HEK293 (cell line): ENCODE data around the gene USP3.

ENCODE experiments used
- KLF1 ChIP-seq: fragments of 450-650 bp; formaldehyde crosslinking; IDR thresholded peaks from 2 replicates; pipeline ENCODE4 v1.5.1; 2016; ENCODE audit warnings: missing biosample characterization, missing genetic modification characterization
- ZEB2 ChIP-seq: fragments of 450-650 bp; formaldehyde crosslinking; IDR thresholded peaks from 2 replicates; pipeline ENCODE4 v1.5.1; 2016; ENCODE audit warnings: missing biosample characterization, missing genetic modification characterization
- ZNF121 ChIP-seq: fragments of 450-650 bp; formaldehyde crosslinking; IDR thresholded peaks from 2 replicates; pipeline ENCODE4 v1.5.1; 2016; ENCODE audit warnings: missing biosample characterization, missing genetic modification characterization
- ZNF211 ChIP-seq: fragments of 450-650 bp; formaldehyde crosslinking; IDR thresholded peaks from 2 replicates; pipeline ENCODE4 v1.5.1; 2016; ENCODE audit warnings: low read depth, missing biosample characterization, missing genetic modification characterization
- ZNF274 ChIP-seq, 2 experiments: fragments of 200-500 bp in 1 of 2; fragments of 450-650 bp in 1 of 2; sonication (Bioruptor generic) in 1 of 2; formaldehyde crosslinking in 1 of 2; IDR thresholded peaks; 2 replicates each; pipeline versions ENCODE4 v1.5.1 to v1.6.1; 2014 to 2016; ENCODE audit warnings: borderline replicate concordance in 1 of 2, inconsistent platforms in 1 of 2, low read length in 1 of 2, missing biosample characterization in 1 of 2, missing genetic modification characterization in 1 of 2
- ZNF37A ChIP-seq: fragments of 450-650 bp; IDR thresholded peaks from 2 replicates; pipeline ENCODE4 v1.5.1; 2018; ENCODE audit warnings: missing biosample characterization, missing genetic modification characterization
- ZNF629 ChIP-seq: fragments of 450-650 bp; formaldehyde crosslinking; IDR thresholded peaks from 2 replicates; pipeline ENCODE4 v1.5.1; 2017; ENCODE audit warnings: missing biosample characterization, missing genetic modification characterization
- TF ChIP-seq, protein P1 (sequence below): fragments of 450-650 bp; formaldehyde crosslinking; IDR thresholded peaks from 2 replicates; pipeline ENCODE4 v1.5.1; 2016; ENCODE audit warnings: missing biosample characterization, missing genetic modification characterization
- TF ChIP-seq, protein P2 (sequence below): fragments of 450-650 bp; formaldehyde crosslinking; IDR thresholded peaks from 2 replicates; pipeline ENCODE4 v1.5.1; 2016; ENCODE audit warnings: missing biosample characterization, missing genetic modification characterization
- TF ChIP-seq, protein P3 (sequence below): fragments of 450-650 bp; formaldehyde crosslinking; IDR thresholded peaks from 2 replicates; pipeline ENCODE4 v1.5.1; 2016; ENCODE audit warnings: missing biosample characterization, missing genetic modification characterization

DNA sequence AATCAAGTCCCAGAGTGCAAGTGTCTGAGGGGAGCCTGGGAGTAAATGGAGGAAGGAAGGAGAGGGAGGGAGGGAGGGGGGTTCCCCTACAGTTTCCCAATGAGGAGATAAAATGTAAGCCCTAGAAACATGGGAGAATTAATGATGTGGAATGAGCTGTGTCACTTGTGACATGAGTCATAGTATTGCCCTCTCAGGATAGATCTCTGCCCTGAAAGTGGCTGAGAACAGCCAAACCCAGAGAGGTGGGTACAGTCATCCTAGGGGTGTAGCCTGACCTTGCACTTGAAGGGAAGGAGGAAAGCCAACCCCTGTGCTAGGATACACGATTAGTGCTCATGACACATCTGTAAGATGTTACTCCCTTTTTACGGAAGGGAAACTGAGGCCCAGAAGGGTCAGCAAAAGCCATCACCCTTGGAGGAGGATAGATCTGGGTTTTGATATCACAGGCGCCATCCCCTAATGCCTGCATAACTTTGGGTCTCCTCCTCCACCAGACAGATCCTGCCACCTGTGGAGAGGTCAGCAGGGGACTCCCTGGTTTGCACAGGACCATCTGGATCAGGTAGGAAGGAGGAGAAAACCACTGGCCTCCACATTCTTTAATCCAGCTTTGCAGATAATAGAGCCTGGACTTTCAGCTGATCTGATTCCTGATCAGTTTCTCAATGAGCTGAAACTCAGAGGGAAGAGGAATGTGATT, 23.1 kb upstream of the USP3 start:
- TF ChIP-seq ZNF629 (no peak), KLF1 (tag by site-specific recombination) (no peak), ZEB2 (tag by site-specific recombination) (no peak), ZNF121 (no peak), ZNF211 (tag by site-specific recombination) (no peak), ZNF37A (tag by site-specific recombination) (no peak), ZNF274 (IDR thresholded peaks at IDR 0.05; ENCODE audit: low read length) (no peak), ZNF274 (tag by site-specific recombination; IDR thresholded peaks at IDR 0.05; ENCODE audit: borderline replicate concordance) (no peak)
- TF ChIP-seq, protein P1, sequence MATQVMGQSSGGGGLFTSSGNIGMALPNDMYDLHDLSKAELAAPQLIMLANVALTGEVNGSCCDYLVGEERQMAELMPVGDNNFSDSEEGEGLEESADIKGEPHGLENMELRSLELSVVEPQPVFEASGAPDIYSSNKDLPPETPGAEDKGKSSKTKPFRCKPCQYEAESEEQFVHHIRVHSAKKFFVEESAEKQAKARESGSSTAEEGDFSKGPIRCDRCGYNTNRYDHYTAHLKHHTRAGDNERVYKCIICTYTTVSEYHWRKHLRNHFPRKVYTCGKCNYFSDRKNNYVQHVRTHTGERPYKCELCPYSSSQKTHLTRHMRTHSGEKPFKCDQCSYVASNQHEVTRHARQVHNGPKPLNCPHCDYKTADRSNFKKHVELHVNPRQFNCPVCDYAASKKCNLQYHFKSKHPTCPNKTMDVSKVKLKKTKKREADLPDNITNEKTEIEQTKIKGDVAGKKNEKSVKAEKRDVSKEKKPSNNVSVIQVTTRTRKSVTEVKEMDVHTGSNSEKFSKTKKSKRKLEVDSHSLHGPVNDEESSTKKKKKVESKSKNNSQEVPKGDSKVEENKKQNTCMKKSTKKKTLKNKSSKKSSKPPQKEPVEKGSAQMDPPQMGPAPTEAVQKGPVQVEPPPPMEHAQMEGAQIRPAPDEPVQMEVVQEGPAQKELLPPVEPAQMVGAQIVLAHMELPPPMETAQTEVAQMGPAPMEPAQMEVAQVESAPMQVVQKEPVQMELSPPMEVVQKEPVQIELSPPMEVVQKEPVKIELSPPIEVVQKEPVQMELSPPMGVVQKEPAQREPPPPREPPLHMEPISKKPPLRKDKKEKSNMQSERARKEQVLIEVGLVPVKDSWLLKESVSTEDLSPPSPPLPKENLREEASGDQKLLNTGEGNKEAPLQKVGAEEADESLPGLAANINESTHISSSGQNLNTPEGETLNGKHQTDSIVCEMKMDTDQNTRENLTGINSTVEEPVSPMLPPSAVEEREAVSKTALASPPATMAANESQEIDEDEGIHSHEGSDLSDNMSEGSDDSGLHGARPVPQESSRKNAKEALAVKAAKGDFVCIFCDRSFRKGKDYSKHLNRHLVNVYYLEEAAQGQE (tag by site-specific recombination): no peak
- TF ChIP-seq, protein P2, sequence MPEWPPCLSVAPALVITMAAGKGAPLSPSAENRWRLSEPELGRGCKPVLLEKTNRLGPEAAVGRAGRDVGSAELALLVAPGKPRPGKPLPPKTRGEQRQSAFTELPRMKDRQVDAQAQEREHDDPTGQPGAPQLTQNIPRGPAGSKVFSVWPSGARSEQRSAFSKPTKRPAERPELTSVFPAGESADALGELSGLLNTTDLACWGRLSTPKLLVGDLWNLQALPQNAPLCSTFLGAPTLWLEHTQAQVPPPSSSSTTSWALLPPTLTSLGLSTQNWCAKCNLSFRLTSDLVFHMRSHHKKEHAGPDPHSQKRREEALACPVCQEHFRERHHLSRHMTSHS (tag by site-specific recombination): no peak
- TF ChIP-seq, protein P3, sequence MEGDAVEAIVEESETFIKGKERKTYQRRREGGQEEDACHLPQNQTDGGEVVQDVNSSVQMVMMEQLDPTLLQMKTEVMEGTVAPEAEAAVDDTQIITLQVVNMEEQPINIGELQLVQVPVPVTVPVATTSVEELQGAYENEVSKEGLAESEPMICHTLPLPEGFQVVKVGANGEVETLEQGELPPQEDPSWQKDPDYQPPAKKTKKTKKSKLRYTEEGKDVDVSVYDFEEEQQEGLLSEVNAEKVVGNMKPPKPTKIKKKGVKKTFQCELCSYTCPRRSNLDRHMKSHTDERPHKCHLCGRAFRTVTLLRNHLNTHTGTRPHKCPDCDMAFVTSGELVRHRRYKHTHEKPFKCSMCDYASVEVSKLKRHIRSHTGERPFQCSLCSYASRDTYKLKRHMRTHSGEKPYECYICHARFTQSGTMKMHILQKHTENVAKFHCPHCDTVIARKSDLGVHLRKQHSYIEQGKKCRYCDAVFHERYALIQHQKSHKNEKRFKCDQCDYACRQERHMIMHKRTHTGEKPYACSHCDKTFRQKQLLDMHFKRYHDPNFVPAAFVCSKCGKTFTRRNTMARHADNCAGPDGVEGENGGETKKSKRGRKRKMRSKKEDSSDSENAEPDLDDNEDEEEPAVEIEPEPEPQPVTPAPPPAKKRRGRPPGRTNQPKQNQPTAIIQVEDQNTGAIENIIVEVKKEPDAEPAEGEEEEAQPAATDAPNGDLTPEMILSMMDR: no peak
